GM23338 (cell line): Measurements from ENCODE around the gene SCN4A.
"Not testable (repeated sequence)": the region's sequence is repeated elsewhere in the genome, so short reads cannot be mapped to it uniquely, and the experiment has no call there.

Experiments
- CTCF ChIP-seq, 2 experiments: fragments of 200-600 bp in 1 of 2; sonication (generic) in 1 of 2; conservative IDR thresholded peaks; 2 replicates each; pipeline versions ENCODE4 v1.5.1 to v1.6.1; 2016 to 2017; ENCODE audit warnings: antibody characterized with exemption in 2 of 2, low read depth in 2 of 2, mild to moderate bottlenecking in 2 of 2, moderate library complexity in 1 of 2
- EZH2phosphoT487 ChIP-seq: fragments of 200-600 bp; sonication (generic); IDR thresholded peaks from one replicate; pipeline ENCODE4 v1.8.1; 2018; ENCODE audit warnings: antibody characterized with exemption; ENCODE audit not compliant: unreplicated experiment
- JUNB ChIP-seq: IDR thresholded peaks from one replicate; pipeline ENCODE4 v1.6.1; 2016; ENCODE audit warnings: antibody characterized with exemption; ENCODE audit not compliant: unreplicated experiment
- REST ChIP-seq: IDR thresholded peaks from one replicate; pipeline ENCODE4 v1.6.1; 2018; ENCODE audit warnings: antibody characterized with exemption; ENCODE audit not compliant: unreplicated experiment

- not testable (repeated sequence) for TF ChIP-seq REST, JUNB, EZH2phosphoT487
- TF ChIP-seq CTCF (conservative IDR thresholded peaks at IDR 0.05; ENCODE audit: low read depth in 2 of 2): peak; percentile 30 to 59; a peak in 3 of 4 replicates
These were observed 80.2 kb downstream of the SCN4A start for GRCh38 chr17:63892316-63893037.
